Keratinocyte (primary cell): ENCODE measurements around the gene MYLK3.

Experiments used
- EZH2 ChIP-seq: IDR thresholded peaks from one replicate; pipeline ENCODE4 v1.6.1; 2012; ENCODE audit warnings: inconsistent platforms, mild to moderate bottlenecking, low read length, moderate library complexity
- TF ChIP-seq, protein P1 (sequence below), 3 experiments: IDR thresholded peaks in 1 of 3; conservative IDR thresholded peaks in 1 of 3; optimal IDR thresholded peaks in 1 of 3; 2 replicates in 2 of 3; 3 replicates in 1 of 3; pipeline versions ENCODE3 to v1.5.1; 2011; ENCODE audit warnings: low read length in 3 of 3, mild to moderate bottlenecking in 3 of 3, moderate library complexity in 2 of 3, control low read depth in 1 of 3, inconsistent platforms in 1 of 3; ENCODE audit not compliant: insufficient read depth in 2 of 3; ENCODE audit errors: extremely low read depth in 1 of 3

DNA sequence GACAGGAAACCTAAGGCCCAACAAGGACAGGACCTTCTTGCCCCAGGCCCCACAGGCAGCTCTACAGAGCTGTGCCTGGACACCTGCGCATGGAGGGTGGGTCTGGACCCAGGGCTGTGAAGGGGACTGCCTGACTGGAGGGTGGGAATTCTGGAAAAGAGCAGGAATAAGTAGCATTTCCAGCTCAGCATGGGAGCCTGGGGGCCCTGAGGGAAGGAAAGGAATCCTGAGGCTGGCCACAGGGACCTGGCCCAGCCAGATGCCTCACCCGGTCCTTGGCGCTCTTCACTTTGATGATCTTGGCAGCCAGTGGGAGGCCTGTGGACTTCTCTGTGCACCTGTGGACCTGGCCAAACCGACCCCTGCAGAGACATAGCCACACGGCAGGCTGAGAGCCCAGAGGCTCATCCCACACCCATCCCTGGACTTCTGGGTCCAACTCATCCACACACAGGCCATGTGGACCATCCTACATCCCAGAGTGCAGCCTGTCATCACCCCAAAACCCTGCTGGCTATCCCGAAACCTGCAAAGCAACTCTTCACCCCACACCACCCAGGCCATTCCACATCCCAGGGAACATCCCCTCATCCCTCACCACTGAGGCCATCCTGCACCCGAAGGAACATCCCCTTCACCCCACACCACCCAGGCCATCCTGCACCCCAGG, 18.7 kb downstream of the MYLK3 start:
- TF ChIP-seq, protein P1, sequence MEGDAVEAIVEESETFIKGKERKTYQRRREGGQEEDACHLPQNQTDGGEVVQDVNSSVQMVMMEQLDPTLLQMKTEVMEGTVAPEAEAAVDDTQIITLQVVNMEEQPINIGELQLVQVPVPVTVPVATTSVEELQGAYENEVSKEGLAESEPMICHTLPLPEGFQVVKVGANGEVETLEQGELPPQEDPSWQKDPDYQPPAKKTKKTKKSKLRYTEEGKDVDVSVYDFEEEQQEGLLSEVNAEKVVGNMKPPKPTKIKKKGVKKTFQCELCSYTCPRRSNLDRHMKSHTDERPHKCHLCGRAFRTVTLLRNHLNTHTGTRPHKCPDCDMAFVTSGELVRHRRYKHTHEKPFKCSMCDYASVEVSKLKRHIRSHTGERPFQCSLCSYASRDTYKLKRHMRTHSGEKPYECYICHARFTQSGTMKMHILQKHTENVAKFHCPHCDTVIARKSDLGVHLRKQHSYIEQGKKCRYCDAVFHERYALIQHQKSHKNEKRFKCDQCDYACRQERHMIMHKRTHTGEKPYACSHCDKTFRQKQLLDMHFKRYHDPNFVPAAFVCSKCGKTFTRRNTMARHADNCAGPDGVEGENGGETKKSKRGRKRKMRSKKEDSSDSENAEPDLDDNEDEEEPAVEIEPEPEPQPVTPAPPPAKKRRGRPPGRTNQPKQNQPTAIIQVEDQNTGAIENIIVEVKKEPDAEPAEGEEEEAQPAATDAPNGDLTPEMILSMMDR (optimal IDR thresholded peaks at IDR 0.05 in 1 of 3, IDR thresholded peaks at IDR 0.05 in 1 of 3, conservative IDR thresholded peaks at IDR 0.05 in 1 of 3; ENCODE audit: extremely low read depth in 1 of 3, insufficient read depth in 2 of 3, low read length in 3 of 3) = no peak
- no peak for TF ChIP-seq EZH2
